IMR-90 (cell line): ENCODE measurements around the gene CD320. TPM values are rescaled to one million over a fixed set of nuclear protein-coding genes. Genes with fewer than 3 reads are reported as not detected.

Experiments
- ATAC-seq: fragments of 200-7000 bp; cut with Tn5 transposase; 2 replicates; pipeline ENCODE4 v1.9.1; 2020; ENCODE audit warnings: low read depth, mild to moderate bottlenecking, moderate library complexity
- BruUV-seq: library from RNA; stranded (reverse); fragments of 400-500 nt; replicated peaks from 2 replicates; lab custom pipeline; 2021; lab: Mats Ljungman, UMichigan
- CTCF ChIA-PET: fragments of 300-600 bp; formaldehyde crosslinking; extraction: SDS; loops from one replicate; lab custom pipeline; 2021; ENCODE audit warnings: antibody characterized with exemption; lab: Yijun Ruan, JAX
- POLR2A ChIA-PET: fragments of 300-600 bp; sonication (Branson Sonifier 250); formaldehyde crosslinking; loops from one replicate; lab custom pipeline; 2022; ENCODE audit warnings: antibody characterized with exemption; ENCODE audit not compliant: unreplicated experiment; lab: Charles Lee
- DNase-seq: peaks from one replicate; pipeline ENCODE4 v3.0.0; 2013
- H2AFZ ChIP-seq: replicated peaks from 2 replicates; pipeline ENCODE3; 2013; ENCODE audit warnings: low read length, mild to moderate bottlenecking; ENCODE audit not compliant: poor library complexity
- H2AK5ac ChIP-seq: 2 replicates; pipeline ENCODE4 v1.6.1; 2013; ENCODE audit warnings: low read depth, low read length, inconsistent platforms
- H2AK9ac ChIP-seq: replicated peaks from 2 replicates; pipeline ENCODE3; 2013; ENCODE audit warnings: mild to moderate bottlenecking, low read depth, low read length, moderate library complexity; ENCODE audit not compliant: poor library complexity
- H2BK120ac ChIP-seq: 2 replicates; pipeline ENCODE4 v1.6.1; 2013; ENCODE audit warnings: low read depth, low read length, inconsistent platforms
- H2BK15ac ChIP-seq: 3 replicates; pipeline ENCODE4 v1.6.1; 2013; ENCODE audit warnings: low read depth, low read length, inconsistent platforms
- H2BK20ac ChIP-seq: 2 replicates; pipeline ENCODE4 v1.6.1; 2013; ENCODE audit warnings: low read depth, mild to moderate bottlenecking, inconsistent platforms, low read length, moderate library complexity
- H2BK5ac ChIP-seq: 2 replicates; pipeline ENCODE4 v1.6.1; 2013; ENCODE audit warnings: mild to moderate bottlenecking, low read depth, low read length, inconsistent platforms; ENCODE audit not compliant: poor library complexity, severe bottlenecking
- H3K14ac ChIP-seq: replicated peaks from 2 replicates; pipeline ENCODE4 v1.6.1; 2013; ENCODE audit warnings: low read depth, low read length, inconsistent platforms
- H3K18ac ChIP-seq: 2 replicates; pipeline ENCODE4 v1.6.1; 2013; ENCODE audit warnings: low read depth, low read length, control low read depth
- H3K23ac ChIP-seq: 2 replicates; pipeline ENCODE4 v1.6.1; 2013; ENCODE audit warnings: low read depth, low read length, inconsistent platforms
- H3K27ac ChIP-seq: 2 replicates; pipeline ENCODE4 v1.5.1; 2013; ENCODE audit warnings: mild to moderate bottlenecking, control low read depth, low read length; ENCODE audit not compliant: insufficient read depth
- H3K27me3 ChIP-seq: 2 replicates; pipeline ENCODE4 v1.6.1; 2013; ENCODE audit warnings: low read length; ENCODE audit not compliant: control insufficient read depth, insufficient read depth
- H3K36me3 ChIP-seq: 2 replicates; pipeline ENCODE4 v1.6.1; 2013; ENCODE audit warnings: low read length, mixed read lengths; ENCODE audit not compliant: control insufficient read depth, insufficient read depth
- H3K4ac ChIP-seq: 2 replicates; pipeline ENCODE4 v1.6.1; 2013; ENCODE audit warnings: low read depth, low read length, inconsistent platforms
- H3K4me1 ChIP-seq: 2 replicates; pipeline ENCODE4 v1.6.1; 2013; ENCODE audit warnings: low read length, mixed read lengths; ENCODE audit not compliant: control insufficient read depth, insufficient read depth
- H3K4me2 ChIP-seq: 2 replicates; pipeline ENCODE4 v1.6.1; 2013; ENCODE audit warnings: low read depth, mild to moderate bottlenecking, control low read depth, low read length, moderate library complexity
- H3K4me3 ChIP-seq: 2 replicates; pipeline ENCODE4 v1.5.1; 2013; ENCODE audit warnings: low read depth, mild to moderate bottlenecking, control low read depth, low read length, moderate library complexity; ENCODE audit not compliant: insufficient read depth
- H3K56ac ChIP-seq: 2 replicates; pipeline ENCODE4 v1.6.1; 2013; ENCODE audit warnings: low read length, inconsistent platforms; ENCODE audit not compliant: insufficient read depth; ENCODE audit errors: extremely low read depth
- H3K79me1 ChIP-seq, 2 experiments: 2 replicates each; pipeline ENCODE4 v1.6.1; 2013; ENCODE audit warnings: low read length in 2 of 2, inconsistent platforms in 1 of 2, low read depth in 1 of 2
- H3K9ac ChIP-seq: 2 replicates; pipeline ENCODE4 v1.6.1; 2013; ENCODE audit warnings: low read depth, low read length, control low read depth
- H3K9me1 ChIP-seq: 2 replicates; pipeline ENCODE4 v1.6.1; 2013; ENCODE audit warnings: low read length, inconsistent platforms; ENCODE audit not compliant: insufficient read depth
- H3K9me3 ChIP-seq: 2 replicates; pipeline ENCODE4 v1.6.1; 2013; ENCODE audit warnings: low read length; ENCODE audit not compliant: control insufficient read depth, insufficient read depth
- H4K20me1 ChIP-seq: 2 replicates; pipeline ENCODE4 v1.6.1; 2013; ENCODE audit warnings: low read length, inconsistent platforms; ENCODE audit not compliant: insufficient read depth
- H4K5ac ChIP-seq: 2 replicates; pipeline ENCODE4 v1.6.1; 2013; ENCODE audit warnings: mild to moderate bottlenecking, low read depth, low read length, control low read depth
- H4K8ac ChIP-seq, 2 experiments: 2 replicates each; pipeline ENCODE4 v1.6.1; 2013; ENCODE audit warnings: low read depth in 2 of 2, low read length in 2 of 2, control low read depth in 1 of 2, inconsistent platforms in 1 of 2
- H4K91ac ChIP-seq: 2 replicates; pipeline ENCODE4 v1.6.1; 2013; ENCODE audit warnings: low read depth, low read length, inconsistent platforms; ENCODE audit not compliant: insufficient read depth
- CTCF ChIP-seq: conservative IDR thresholded peaks from 2 replicates; pipeline ENCODE4 v1.5.1; 2012; ENCODE audit warnings: mild to moderate bottlenecking, low read depth, low read length, improper control_type of control experiment
- FOS ChIP-seq: fragments of 150-350 bp; IDR thresholded peaks from 2 replicates; pipeline ENCODE4 v1.6.1; 2016; ENCODE audit warnings: low read depth, low read length
- MAFK ChIP-seq: IDR thresholded peaks from 2 replicates; pipeline ENCODE4 v1.6.1; 2012; ENCODE audit warnings: low read depth, low read length, improper control_type of control experiment
- RAD21 ChIP-seq: IDR thresholded peaks from 2 replicates; pipeline ENCODE4 v1.6.1; 2012; ENCODE audit warnings: low read length, improper control_type of control experiment
- SMC3 ChIP-seq: fragments of 150-350 bp; IDR thresholded peaks from 2 replicates; pipeline ENCODE4 v1.6.1; 2016; ENCODE audit warnings: low read depth, mild to moderate bottlenecking, antibody characterized with exemption, low read length, moderate library complexity
- USF2 ChIP-seq: fragments of 150-350 bp; IDR thresholded peaks from 2 replicates; pipeline ENCODE4 v1.6.1; 2017; ENCODE audit warnings: mild to moderate bottlenecking, antibody characterized with exemption, low read length, low read depth
- WGBS, 2 experiments: methylation state at CpG; one replicate each; pipeline versions ENCODE4 v1.1.5 to v1.1.7; 2013; ENCODE audit warnings: missing lambda C conversion rate in 2 of 2; ENCODE audit not compliant: insufficient read length in 1 of 2; ENCODE audit errors: extremely low coverage in 2 of 2; 5-methylcytosine and 5-hydroxymethylcytosine counted together
- dilution Hi-C: fragments of 300-500 bp; cut with HindIII; formaldehyde crosslinking; loops from one replicate; pipeline ENCODE4 v1.14.3; 2018; ENCODE audit warnings: low sequenced_read_pairs; ENCODE audit not compliant: unreplicated experiment
- in situ Hi-C: fragments of 300-500 bp; cut with MboI; formaldehyde crosslinking; loops from 3 replicates; pipeline ENCODE4 v1.14.3; 2019; ENCODE audit warnings: low sequenced_read_pairs, inconsistent platforms, mixed read lengths
- intact Hi-C: fragments of 100-400 bp; cut with micrococcal nuclease; formaldehyde crosslinking; loops from 2 replicates; pipeline ENCODE4 v1.10.0; 2022
- polyA plus RNA-seq, 3 experiments: library from polyadenylated mRNA; depleted of rRNA; stranded (reverse); fragments of >200 nt; gene quantifications; 2 replicates each; pipeline ENCODE4 v1.2.3, GENCODE V29; 2012; ENCODE audit warnings: low replicate concordance in 1 of 3
- total RNA-seq: library from RNA; depleted of rRNA; stranded (reverse); fragments of >200 nt; gene quantifications from 2 replicates; pipeline ENCODE4 v1.2.3, GENCODE V29; 2012

CD320 gene
- total and polyA plus RNA-seq, 2 of the 4 experiments (the other 2 are of a cell fraction): 13.3 to 78.5 TPM

- Histone ChIP-seq H3K9me3 (no peaks in the 10 kb centered on the region), H2BK120ac (no peak overlapping the region), H2BK15ac (no peak overlapping the region), H3K9me1 (no peaks in the 10 kb centered on the region), H3K56ac (no peak overlapping the region), H4K91ac (no peak overlapping the region), H3K27me3 (peaks cover 46% of the 10 kb centered on the region), H2AFZ (no peak overlapping the region), H3K4me1 (peaks cover 4% of the 10 kb centered on the region; the same call in 1 of the 2 replicates), H4K5ac (no peak overlapping the region), H3K4ac (no peak overlapping the region), H2BK5ac (no peak overlapping the region), H3K27ac (no peak overlapping the region), H3K23ac (no peak overlapping the region), H3K79me1 (no peaks in the 10 kb centered on the region), H2AK5ac (no peak overlapping the region), H3K14ac (no peak overlapping the region), H2AK9ac (no peak overlapping the region), H3K9ac (no peak overlapping the region), H2BK20ac (no peak overlapping the region), H3K4me2 (no peak overlapping the region), H3K36me3 (no peaks in the 10 kb centered on the region), H4K20me1 (no peaks in the 10 kb centered on the region), H3K4me3 (no peak overlapping the region), H3K18ac (no peak overlapping the region), H4K8ac (no peak overlapping the region)
- in situ Hi-C loops: no loop called here
- DNase-seq: no peak
- ChIA-PET CTCF (no interaction called here), POLR2A (no interaction called here)
- no peak for TF ChIP-seq MAFK
- TF ChIP-seq RAD21: no peak
- TF ChIP-seq SMC3: no peak
- TF ChIP-seq USF2: no peak
- TF ChIP-seq FOS: no peak
- TF ChIP-seq CTCF: no peak
- dilution Hi-C loops: no loop called here
- WGBS, 2 experiments: 35% methylated on average over 17 of the region's 27 CpGs; no CpG with 5 or more reads in 1 of the 2 experiments
- intact Hi-C loops: no loop called here
- no peak for ATAC-seq
- no TSS peak for BruUV-seq
These were observed 28.0 kb upstream of the CD320 start for GRCh38 chr19:8336072-8336569.
